HG03571 (cell line): ENCODE results near the gene DOK1.
"Not testable (repeated sequence)": the region's sequence is repeated elsewhere in the genome, so short reads cannot be mapped to it uniquely, and the experiment has no call there.

Experiments
- ATAC-seq: cut with Tn5 transposase; IDR thresholded peaks from one replicate; pipeline ENCODE4 v1.9.1; 2021; ENCODE audit not compliant: unreplicated experiment

Gene DOK1

GRCh38 chr2:74548285-74548899 is 6.1 kb upstream of the DOK1 start:
- ATAC-seq, result no peak

DNA sequence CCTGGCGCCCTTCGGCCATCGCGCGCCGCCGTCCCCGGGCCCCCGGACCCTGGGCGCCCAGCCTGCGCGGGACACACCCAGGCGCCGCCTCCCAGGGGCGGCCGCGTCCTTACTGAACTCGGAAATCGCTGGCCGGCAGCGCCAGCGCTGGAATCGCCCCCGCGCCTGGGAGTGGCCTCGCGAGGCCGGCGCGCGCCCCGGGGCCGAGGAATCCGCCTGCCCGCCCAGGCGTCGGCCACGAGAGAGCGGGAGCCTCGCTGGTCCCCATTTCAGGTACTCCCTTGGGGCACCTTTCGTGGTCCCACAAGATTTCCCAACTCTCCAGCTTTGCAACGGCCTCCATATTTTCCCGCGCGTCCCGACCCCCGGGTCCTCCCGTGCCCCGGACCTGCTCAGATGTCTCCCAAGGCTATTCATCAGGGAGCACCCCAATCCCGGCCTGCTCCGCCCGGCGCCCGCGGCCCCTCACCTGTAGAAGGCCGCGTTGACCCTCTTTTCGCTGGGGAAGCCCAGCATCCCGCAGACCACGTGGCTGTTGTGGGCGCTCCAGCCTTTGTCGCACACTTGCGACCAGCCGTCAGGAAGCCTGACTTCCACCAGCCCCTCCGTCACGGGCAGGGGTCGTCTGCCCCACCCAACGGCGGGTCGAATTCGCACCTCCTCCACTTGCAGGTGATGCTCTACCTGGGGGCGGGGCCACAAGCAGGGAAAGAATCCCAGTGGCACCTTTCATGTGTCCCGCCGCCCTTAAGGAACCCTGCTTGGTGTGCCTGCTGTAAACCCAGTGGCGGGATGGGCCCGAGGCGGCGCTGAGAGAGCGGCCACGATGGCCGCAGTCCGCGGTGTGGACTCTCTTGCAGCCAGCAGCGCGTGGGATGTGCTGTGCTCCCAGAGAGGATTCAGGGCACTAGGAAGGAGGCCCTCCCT is 5.4 kb upstream of the DOK1 start:
- ATAC-seq, result no peak

GRCh38 chr2:74550231-74550630 is 4.3 kb upstream of the DOK1 start:
- ATAC-seq, result no peak

GRCh38 chr2:74551530-74551929 is 3.0 kb upstream of the DOK1 start:
- ATAC-seq, result no peak

- ATAC-seq, result no peak
Measured at GRCh38 chr2:74551942-74552913, 2.3 kb upstream of the DOK1 start.

- ATAC-seq, result no peak
Measured at GRCh38 chr2:74552914-74553811, 1.4 kb upstream of the DOK1 start.

GRCh38 chr2:74554820-74555531 is 456 bp downstream of the DOK1 start:
- no peak for ATAC-seq

DNA sequence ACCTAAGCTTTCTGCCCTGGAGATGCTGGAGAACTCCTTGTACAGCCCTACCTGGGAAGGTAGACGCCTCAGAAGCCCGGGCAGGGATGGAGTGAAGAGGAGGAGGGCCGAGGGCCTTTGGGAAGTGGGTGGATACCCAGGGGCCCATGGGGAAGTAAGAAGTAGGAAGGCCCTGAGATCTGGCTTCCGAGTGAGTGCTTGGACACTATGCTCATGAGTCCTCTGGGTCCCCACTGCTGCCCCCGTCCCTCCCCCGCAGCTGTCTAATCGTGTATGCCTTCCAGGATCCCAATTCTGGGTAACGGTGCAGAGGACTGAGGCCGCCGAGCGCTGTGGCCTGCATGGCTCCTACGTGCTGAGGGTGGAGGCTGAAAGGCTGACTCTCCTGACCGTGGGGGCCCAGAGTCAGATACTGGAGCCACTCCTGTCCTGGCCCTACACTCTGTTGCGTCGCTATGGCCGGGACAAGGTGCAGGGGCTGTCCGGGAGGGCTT is 1.1 kb downstream of the DOK1 start:
- no peak for ATAC-seq

GRCh38 chr2:74556159-74556558 is 1.6 kb downstream of the DOK1 start:
- no peak for ATAC-seq

- ATAC-seq, result no peak
Measured at GRCh38 chr2:74556831-74557370, 2.4 kb downstream of the DOK1 start.

DNA sequence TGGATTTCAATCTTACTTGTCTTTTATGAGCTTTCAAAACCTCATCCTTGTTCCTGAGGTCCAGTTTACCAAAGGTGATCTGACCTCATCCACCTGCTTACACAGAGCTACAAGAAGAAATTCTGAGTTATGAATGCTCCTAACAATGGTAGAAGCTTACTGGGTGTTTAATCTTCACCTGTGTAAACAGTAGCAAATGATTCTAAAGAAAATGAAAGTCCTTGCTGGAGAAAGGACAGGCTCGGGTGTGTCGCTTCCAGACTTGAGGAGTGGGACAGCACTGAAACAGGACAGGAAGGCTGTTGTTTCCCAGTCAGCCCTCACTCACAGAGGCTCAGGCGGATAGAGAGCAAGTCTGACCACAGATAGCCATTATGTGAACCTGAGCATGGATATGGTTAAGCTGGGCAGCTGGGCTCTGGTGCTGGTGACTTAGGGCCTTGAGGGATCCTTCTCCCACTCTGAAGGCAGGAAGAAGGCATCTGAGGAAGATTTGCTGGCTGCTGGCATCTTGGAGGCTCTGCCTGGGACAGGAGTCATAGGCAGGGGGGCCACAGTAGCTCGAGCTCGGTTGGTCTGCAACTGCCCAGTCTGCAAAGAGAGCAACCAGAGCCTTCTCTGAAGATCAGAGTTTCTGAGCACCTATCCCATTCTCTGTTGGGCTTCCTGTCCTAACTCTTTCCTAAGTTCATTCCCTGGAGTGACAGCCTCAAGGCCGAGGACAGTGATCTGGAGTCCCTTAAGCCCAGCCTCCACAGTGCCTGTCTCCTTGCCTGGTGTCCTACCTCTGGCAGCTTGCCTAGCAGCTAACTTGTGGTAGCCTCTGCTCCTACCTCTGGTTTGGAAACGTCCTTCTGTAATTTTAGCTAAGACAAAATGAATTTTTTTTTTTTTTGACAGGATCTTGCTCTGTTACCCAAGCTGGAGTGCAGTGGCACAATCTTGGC is 4.0 kb downstream of the DOK1 start:
- ATAC-seq, result no peak

DNA sequence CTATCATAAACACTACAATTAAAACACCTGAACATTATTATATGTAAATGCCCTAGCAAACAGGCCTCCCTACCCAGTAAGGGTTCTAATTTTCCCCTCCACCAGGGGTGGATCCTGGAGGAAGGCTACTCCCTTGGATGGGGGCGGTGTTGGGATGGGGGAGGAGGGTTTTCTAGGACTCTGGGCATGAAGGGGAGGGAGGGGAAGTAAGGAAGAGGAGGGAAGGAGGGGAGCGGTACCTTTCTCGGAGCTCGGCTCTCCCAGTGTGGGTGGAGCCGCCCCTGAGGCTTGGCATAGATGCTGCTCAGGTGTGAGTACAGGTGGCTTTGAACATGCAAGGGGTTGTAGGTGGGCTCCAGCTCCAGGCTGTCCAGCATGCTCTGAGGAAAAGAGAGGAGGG is 5.4 kb downstream of the DOK1 start:
- ATAC-seq, result no peak

- ATAC-seq, result no peak
Measured at GRCh38 chr2:74560591-74560990, 6.1 kb downstream of the DOK1 start.

- not testable (repeated sequence) for ATAC-seq
Measured at GRCh38 chr2:74561022-74561421, 6.5 kb downstream of the DOK1 start.

DNA sequence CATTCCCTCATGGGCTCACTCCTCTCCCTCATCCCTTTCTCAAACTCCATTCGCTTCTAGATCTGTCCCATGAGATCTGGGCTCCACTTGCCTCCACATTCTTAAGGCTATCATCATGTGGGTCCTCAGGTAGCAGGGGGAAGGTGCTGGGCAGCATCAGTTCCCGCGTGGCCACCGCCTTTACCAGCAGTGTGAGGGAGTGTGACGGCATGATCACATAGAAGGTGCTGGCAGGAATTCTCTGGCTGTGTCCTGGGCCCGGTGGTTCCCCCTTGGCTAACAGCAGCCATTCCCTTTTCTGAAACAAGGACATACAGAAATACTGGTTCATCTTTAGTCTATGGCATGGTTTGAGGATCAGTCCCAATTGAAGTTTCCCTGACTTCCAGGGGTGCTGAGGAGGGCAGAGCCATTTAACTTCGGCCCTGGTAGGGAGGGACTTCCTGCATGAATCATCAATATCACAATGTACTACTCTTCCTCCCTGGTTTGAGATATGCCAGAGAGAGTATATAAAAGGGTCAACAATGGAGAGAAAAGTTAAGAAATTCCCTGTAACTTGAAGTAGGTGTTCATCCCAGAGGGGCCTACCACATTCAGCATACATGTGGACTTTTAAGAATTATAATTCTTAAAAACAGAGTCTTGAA is 7.7 kb downstream of the DOK1 start:
- ATAC-seq, result no peak

- no peak for ATAC-seq
Measured at GRCh38 chr2:74564222-74564621, 9.7 kb downstream of the DOK1 start.

DNA sequence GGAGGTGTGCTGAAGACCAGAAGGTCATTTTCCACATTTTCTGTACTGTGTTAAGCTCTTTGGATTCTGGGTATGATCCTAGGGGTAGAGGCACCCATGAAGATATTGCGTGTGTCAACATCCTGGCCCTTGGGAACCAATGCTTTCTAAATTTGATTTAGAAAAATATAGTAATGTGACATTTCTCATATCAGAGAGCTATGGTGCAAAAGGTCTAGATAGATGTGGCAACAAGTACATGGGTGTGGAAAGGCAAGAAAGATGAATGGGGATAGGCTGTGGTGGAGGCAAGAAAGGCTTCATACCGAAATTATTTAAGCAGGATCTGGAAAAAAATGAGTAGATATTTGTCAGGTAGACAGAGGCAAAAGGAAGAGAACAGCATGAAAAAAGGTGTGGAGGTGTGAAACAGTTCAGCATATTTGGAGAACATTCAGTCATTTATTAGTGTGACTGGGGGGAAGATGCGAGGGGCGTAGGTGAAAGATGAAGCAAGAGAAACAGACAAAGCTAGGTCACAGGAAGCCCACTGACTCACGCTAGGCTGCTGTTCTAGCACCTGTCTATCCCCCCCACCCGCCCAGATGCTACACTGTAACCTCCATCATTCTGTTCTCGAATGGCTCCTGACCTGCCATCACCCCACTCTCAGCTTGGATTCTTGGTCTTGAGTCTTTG is 11.7 kb downstream of the DOK1 start:
- ATAC-seq, result no peak
